ENCODE data around the gene SH2D7.
"Not testable (repeated sequence)": the region's sequence is repeated elsewhere in the genome, so short reads cannot be mapped to it uniquely, and the experiment has no call there.

The SH2D7 gene

DNA sequence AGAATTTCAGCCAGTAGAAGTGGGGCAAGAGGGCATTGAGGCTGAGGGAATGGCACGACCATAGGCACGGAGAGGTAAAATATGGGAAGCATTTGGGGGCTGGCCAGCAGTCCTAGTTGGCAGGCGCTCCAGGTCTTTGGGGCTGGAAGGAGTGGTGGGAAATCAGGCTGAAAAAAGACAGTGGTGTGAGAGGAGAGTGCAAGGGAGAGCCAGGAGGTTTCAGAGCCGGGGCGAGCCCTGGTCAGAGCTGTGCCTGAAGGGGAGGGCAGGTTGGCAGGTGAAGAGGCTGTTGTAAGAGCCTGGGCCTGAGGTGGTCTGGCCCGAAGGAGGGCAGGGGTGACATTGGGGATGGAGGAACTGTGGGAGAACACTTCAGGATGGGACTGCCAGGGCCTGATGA lies 55.2 kb downstream of the SH2D7 start:
- DNase-seq = no peak

- no peak for DNase-seq
Measured at GRCh38 chr15:78148392-78149067, 56.2 kb downstream of the SH2D7 start.

DNA sequence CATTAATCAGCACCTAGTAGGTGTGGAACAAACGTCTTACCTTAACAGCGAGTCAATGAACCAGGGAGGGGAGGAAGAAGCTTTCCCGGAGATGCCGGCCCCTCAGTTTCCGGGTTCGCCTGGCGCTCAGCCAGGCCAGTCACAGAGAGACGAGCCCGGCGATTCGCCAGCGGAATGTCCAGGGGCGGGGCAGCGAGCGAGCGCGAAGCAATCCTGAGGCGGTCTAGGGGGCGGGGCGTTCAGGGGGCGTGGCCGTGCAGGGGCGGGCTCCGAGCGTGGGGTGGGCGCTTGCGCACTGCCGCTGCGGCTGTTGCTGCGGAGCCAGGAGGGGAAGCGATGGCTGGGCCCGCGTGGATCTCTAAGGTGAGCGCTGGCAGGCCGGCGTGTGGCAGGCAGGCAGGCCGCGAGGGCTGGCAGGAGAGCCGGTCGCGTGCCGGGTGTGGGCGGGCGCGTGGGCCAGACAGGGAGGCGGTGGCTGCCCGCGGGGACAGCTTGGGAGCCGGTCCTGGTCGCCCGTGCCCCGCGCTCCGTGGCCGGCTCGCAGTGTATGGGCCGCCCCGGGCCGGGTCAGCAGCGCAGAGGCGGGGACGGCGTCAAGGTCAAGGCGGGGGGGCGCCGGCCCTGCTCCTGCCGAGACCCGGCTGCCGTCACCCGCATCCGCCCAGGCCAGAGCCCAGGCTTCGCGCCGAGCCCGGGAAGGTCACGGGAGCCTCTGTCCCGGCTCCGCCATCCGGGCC lies 56.9 kb downstream of the SH2D7 start, which contains the start of gene IDH3A:
Gene IDH3A (plus strand): TSS at position 295 of the 737 bp plus-strand sequence. CDS start 42 bp downstream, at position 337.
- peak; percentile 100 for DNase-seq

DNA sequence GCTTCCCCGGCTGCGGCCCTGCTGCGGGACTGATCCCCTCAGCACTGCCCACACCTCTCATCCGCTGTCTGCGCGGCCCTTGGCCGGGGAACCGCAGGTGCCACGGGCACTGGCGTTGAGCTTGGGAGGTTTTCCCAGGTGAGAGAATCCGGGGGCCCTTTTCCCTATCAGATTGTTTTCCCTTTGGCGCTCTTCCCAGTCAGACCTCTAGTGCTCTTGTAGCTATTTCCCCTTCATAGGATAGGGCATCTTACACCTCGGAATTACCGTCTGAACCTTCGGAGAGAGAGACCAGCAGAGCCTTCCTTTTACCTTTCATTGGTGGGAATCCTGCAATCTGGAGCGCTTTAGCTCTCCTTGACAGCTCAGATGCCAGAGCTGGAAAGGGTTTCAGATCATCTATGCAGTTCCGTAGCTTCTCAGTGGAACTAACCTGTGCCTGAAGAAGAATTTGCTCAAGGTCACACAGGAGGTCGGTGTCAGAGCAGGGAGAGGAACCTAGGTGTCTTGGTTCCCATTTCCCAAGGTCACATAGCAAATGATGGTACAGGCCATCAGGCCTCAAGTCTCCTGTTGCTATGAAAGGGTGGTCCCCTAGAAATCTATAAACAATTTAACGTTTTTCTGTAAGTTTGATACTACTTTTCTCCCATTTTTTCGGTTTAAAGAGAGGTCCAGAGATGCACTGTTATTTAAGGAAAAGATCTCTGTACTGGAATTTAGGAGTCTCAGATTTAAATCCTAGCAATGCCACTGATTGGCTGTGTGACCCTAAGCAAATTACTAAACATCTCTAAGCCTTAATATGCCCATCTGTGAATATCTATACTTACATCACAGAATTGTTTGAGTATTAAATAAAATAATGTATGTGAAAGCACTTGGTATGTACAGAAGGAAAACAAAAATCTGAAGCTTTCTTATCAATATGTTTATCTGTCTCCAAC lies 57.7 kb downstream of the SH2D7 start:
- DNase-seq = no peak

- DNase-seq = not testable (repeated sequence)
Measured at GRCh38 chr15:78151075-78151474, 58.7 kb downstream of the SH2D7 start.
